ENCODE measurements around the gene BRPF3. TPM values are rescaled to one million over a fixed set of nuclear protein-coding genes. Genes with fewer than 3 reads are reported as not detected.

Gene BRPF3
- total RNA-seq, 1 donor from 2014 or later: 25.9 TPM

Other genes with a start within 250 kb of the BRPF3 start
- not detected in 2 replicates for gene SLC26A8, start 172.1 kb upstream of the BRPF3 start, total RNA-seq
- gene MAPK14, start 168.9 kb upstream of the BRPF3 start, total RNA-seq: 41.3 and 49.7 TPM in 2 replicates
- 54.6 and 55.7 TPM in 2 replicates for gene MAPK13, start 66.2 kb upstream of the BRPF3 start, total RNA-seq
- gene PNPLA1, start 73.3 kb downstream of the BRPF3 start, total RNA-seq: not detected in 2 replicates
- gene BNIP5, start 140.1 kb downstream of the BRPF3 start, total RNA-seq: not detected in 2 replicates
- gene ETV7, start 190.9 kb downstream of the BRPF3 start, total RNA-seq: 0.47 and 0.88 TPM in 2 replicates
- 0.16 and 0.29 TPM in 2 replicates for gene PXT1, start 246.1 kb downstream of the BRPF3 start, total RNA-seq
- gene KCTD20, start 246.3 kb downstream of the BRPF3 start, total RNA-seq: 62.4 and 62.8 TPM in 2 replicates